ENCODE data around the gene GALNT18.

DNA sequence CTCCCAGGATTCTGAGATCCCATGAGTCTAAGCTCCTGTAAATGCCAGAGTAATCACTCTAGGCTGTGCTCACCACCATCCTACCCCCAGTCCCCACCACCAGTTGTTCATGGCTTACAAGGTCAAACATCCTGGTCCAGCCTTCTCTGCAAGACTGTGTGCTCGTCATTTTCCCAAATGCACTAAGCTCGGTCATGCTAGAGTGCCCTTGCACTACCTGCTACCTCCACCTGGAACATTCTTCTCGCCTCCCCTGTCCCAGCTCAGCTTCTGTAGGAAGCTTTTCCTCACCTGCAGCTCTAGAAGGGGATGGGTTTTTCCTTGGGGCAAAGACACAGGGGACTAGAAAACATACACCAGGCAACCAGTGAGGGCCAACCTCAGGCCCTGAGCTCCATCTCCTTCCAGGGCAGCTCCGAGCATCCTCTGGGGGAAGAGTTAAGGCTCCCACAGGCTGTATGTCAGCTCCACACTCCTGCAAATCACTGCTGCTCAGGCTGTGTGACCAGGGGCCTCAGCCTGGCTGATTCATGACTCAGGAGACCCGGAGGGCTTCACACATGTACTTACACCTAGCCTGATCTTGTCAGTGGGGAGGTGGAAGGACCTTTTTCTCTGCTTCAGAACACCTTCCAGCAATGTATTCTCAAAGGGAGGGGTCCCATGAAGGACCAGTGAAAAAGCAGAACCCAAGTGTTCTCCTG, 231.6 kb downstream of the GALNT18 start:
- TF ChIP-seq CTCF (IDR thresholded peaks at IDR 0.05) = no peak
- TF ChIP-seq POLR2A (IDR thresholded peaks at IDR 0.05) = no peak
